GM19193 (cell line): ENCODE data around the gene JMJD4.

Experiments used
- POLR2A ChIP-seq: IDR thresholded peaks from 4 replicates; pipeline ENCODE4 v1.6.1; 2011; ENCODE audit not compliant: insufficient read depth, insufficient read length; ENCODE audit errors: extremely low read depth

Gene JMJD4

GRCh38 chr1:227697321-227697864, 37.7 kb downstream of the JMJD4 start:
- no peak for TF ChIP-seq POLR2A

- TF ChIP-seq POLR2A: no peak
Measured at GRCh38 chr1:227685807-227686206, 49.3 kb downstream of the JMJD4 start.
